ENCODE data around the gene AURKAIP1. TPM values are rescaled to one million over a fixed set of nuclear protein-coding genes. Genes with fewer than 3 reads are reported as not detected.
"Not testable (repeated sequence)": the region's sequence is repeated elsewhere in the genome, so short reads cannot be mapped to it uniquely, and the experiment has no call there.

Gene AURKAIP1
- total RNA-seq, 2 donors from 2014 or later = 159 to 162 TPM

GRCh38 chr1:1411626-1412025, 36.6 kb upstream of the AURKAIP1 start:
- peaks cover 5% of the 10 kb centered on the region for H3K36me3 ChIP-seq (ENCODE audit: control insufficient read depth, insufficient read depth, low read length)
- no peaks in the 10 kb centered on the region for H3K27me3 ChIP-seq (ENCODE audit: control insufficient read depth, insufficient read depth, low read length, poor library complexity, severe bottlenecking)
- Mint-ChIP-seq H3K9me3 (peaks cover 17% of the 10 kb centered on the region), H3K27me3 (ENCODE audit: insufficient read depth) (peaks cover 1% of the 10 kb centered on the region), H3K4me1 (peaks cover 19% of the 10 kb centered on the region), H3K27ac (no peak overlapping the region), H3K4me3 (no peak overlapping the region), H3K36me3 (ENCODE audit: low read depth) (peaks cover 18% of the 10 kb centered on the region)
- no peaks in the 10 kb centered on the region for H3K9me3 ChIP-seq (ENCODE audit: control insufficient read depth, low read length)
- H3K4me1 ChIP-seq (ENCODE audit: control insufficient read depth, insufficient read depth, low read length) = no peaks in the 10 kb centered on the region
- H3K27ac ChIP-seq (ENCODE audit: low read depth, low read length) = no peak overlapping the region
- no peak overlapping the region for H3K9ac ChIP-seq (ENCODE audit: extremely low read depth, low read length, poor library complexity, severe bottlenecking)
- TF ChIP-seq CTCF (conservative IDR thresholded peaks at IDR 0.05) = no peak
- H3K4me3 ChIP-seq (ENCODE audit: low read length) = no peak overlapping the region
- WGBS, 2 experiments (ENCODE audit: insufficient coverage in 1 of 2, insufficient read length in 1 of 2) = 98 to 100% methylated on average over 7 to 13 of the region's 13 CpGs
- DNase-seq = no peak

- Mint-ChIP-seq H3K4me3 (peak overlapping the region; percentile 31), H3K36me3 (ENCODE audit: low read depth) (peaks cover 29% of the 10 kb centered on the region), H3K27ac (peak overlapping the region; percentile 86), H3K4me1 (peaks cover 24% of the 10 kb centered on the region), H3K9me3 (peaks cover 17% of the 10 kb centered on the region)
- 28 to 58% methylated on average over 5 to 8 of the region's 8 CpGs for WGBS, 2 experiments (ENCODE audit: insufficient coverage in 1 of 2, insufficient read length in 1 of 2)
- H3K9me3 ChIP-seq (ENCODE audit: control insufficient read depth, low read length); H3K4me3 ChIP-seq (ENCODE audit: low read length); DNase-seq; H3K9ac ChIP-seq (ENCODE audit: extremely low read depth, low read length, poor library complexity, severe bottlenecking); H3K27ac ChIP-seq (ENCODE audit: low read depth, low read length); H3K27me3 ChIP-seq (ENCODE audit: control insufficient read depth, insufficient read depth, low read length, poor library complexity, severe bottlenecking); H3K4me1 ChIP-seq (ENCODE audit: control insufficient read depth, insufficient read depth, low read length); H3K27me3 Mint-ChIP-seq (ENCODE audit: insufficient read depth): not testable (repeated sequence)
- H3K36me3 ChIP-seq (ENCODE audit: control insufficient read depth, insufficient read depth, low read length) = peaks cover 13% of the 10 kb centered on the region
These were observed 35.2 kb upstream of the AURKAIP1 start for GRCh38 chr1:1410238-1410637.

- DNase-seq = peak; percentile 68
- H3K9me3 ChIP-seq (ENCODE audit: control insufficient read depth, low read length) = no peaks in the 10 kb centered on the region
- H3K36me3 ChIP-seq (ENCODE audit: control insufficient read depth, insufficient read depth, low read length) = peaks cover 29% of the 10 kb centered on the region
- H3K27ac ChIP-seq (ENCODE audit: low read depth, low read length) = peak overlapping the region; percentile 54
- Mint-ChIP-seq H3K27ac (peak overlapping the region; percentile 84), H3K36me3 (ENCODE audit: low read depth) (peaks cover 48% of the 10 kb centered on the region), H3K4me3 (peak overlapping the region; percentile 88), H3K27me3 (ENCODE audit: insufficient read depth) (no peaks in the 10 kb centered on the region), H3K9me3 (peaks cover 13% of the 10 kb centered on the region), H3K4me1 (peaks cover 22% of the 10 kb centered on the region)
- no peaks in the 10 kb centered on the region for H3K27me3 ChIP-seq (ENCODE audit: control insufficient read depth, insufficient read depth, low read length, poor library complexity, severe bottlenecking)
- no peaks in the 10 kb centered on the region for H3K4me1 ChIP-seq (ENCODE audit: control insufficient read depth, insufficient read depth, low read length)
- H3K9ac ChIP-seq (ENCODE audit: extremely low read depth, low read length, poor library complexity, severe bottlenecking) = peak overlapping the region; percentile 81
- TF ChIP-seq CTCF (conservative IDR thresholded peaks at IDR 0.05) = peak; percentile 45
- 4 to 7% methylated on average over 29 to 41 of the region's 41 CpGs for WGBS, 2 experiments (ENCODE audit: insufficient coverage in 1 of 2, insufficient read length in 1 of 2)
- peak overlapping the region; percentile 94 for H3K4me3 ChIP-seq (ENCODE audit: low read length)
These were observed 32.8 kb upstream of the AURKAIP1 start for GRCh38 chr1:1407636-1408318.
